K562 (cell line): ENCODE measurements around the gene TENM4.

ENCODE experiments used
- ARNT ChIP-seq, 2 experiments: fragments of 450-650 bp; IDR thresholded peaks; 2 replicates each; pipeline ENCODE4 v1.6.1; 2016; ENCODE audit warnings: mild to moderate bottlenecking in 1 of 2
- EP300 ChIP-seq: IDR thresholded peaks from 2 replicates; pipeline ENCODE4 v1.6.1; 2012; ENCODE audit warnings: low read length, improper control_type of control experiment
- HDAC2 ChIP-seq: fragments of 450-650 bp; IDR thresholded peaks from 2 replicates; pipeline ENCODE4 v1.6.1; 2016; ENCODE audit warnings: mild to moderate bottlenecking
- JUND ChIP-seq, 2 experiments: IDR thresholded peaks; 2 replicates in 1 of 2; 3 replicates in 1 of 2; pipeline ENCODE4 v1.6.1; 2011; ENCODE audit warnings: borderline replicate concordance in 2 of 2, low read depth in 2 of 2, low read length in 2 of 2, improper control_type of control experiment in 1 of 2, missing biosample characterization in 1 of 2, missing genetic modification characterization in 1 of 2, missing genetic modification reagents in 1 of 2
- NR2F6 ChIP-seq: fragments of 450-650 bp; formaldehyde crosslinking; IDR thresholded peaks from 2 replicates; pipeline ENCODE4 v1.4.0; 2020; ENCODE audit warnings: mild to moderate bottlenecking
- POLR2A ChIP-seq: fragments of 450-650 bp; conservative IDR thresholded peaks from 2 replicates; pipeline ENCODE4 v1.6.1; 2016
- TCF7 ChIP-seq: sonication (generic); IDR thresholded peaks from 2 replicates; pipeline ENCODE4 v1.6.1; 2016; ENCODE audit warnings: antibody characterized with exemption, borderline replicate concordance
- YY1 ChIP-seq, 3 experiments: IDR thresholded peaks; 2 replicates each; pipeline ENCODE4 v1.6.1; 2011; ENCODE audit warnings: low read length in 2 of 3, mild to moderate bottlenecking in 2 of 3, moderate library complexity in 2 of 3, borderline replicate concordance in 1 of 3, control low read depth in 1 of 3, low read depth in 1 of 3; ENCODE audit not compliant: insufficient read depth in 3 of 3, insufficient replicate concordance in 2 of 3, control insufficient read depth in 1 of 3, insufficient read length in 1 of 3; ENCODE audit errors: extremely low read depth in 1 of 3
- TF ChIP-seq, protein P1 (sequence below), 3 experiments: IDR thresholded peaks in 2 of 3; conservative IDR thresholded peaks in 1 of 3; 2 replicates each; pipeline ENCODE4 v1.5.1; 2011 to 2012; ENCODE audit warnings: low read length in 3 of 3, mild to moderate bottlenecking in 3 of 3, control low read depth in 2 of 3, improper control_type of control experiment in 1 of 3, inconsistent platforms in 1 of 3, low read depth in 1 of 3, mixed read lengths in 1 of 3, moderate library complexity in 1 of 3; ENCODE audit not compliant: insufficient read depth in 2 of 3
- TF ChIP-seq, protein P2 (sequence below): fragments of 150-350 bp; conservative IDR thresholded peaks from 2 replicates; pipeline ENCODE4 v1.6.1; 2014; ENCODE audit warnings: low read length
- TF ChIP-seq, protein P3 (sequence below): IDR thresholded peaks from 2 replicates; pipeline ENCODE4 v1.6.1; 2016; ENCODE audit warnings: missing genetic modification characterization, missing compliant biosample characterization
- TF ChIP-seq, protein P4 (sequence below): sonication (generic); formaldehyde crosslinking; IDR thresholded peaks from 2 replicates; pipeline ENCODE4 v1.9.0; 2022; ENCODE audit warnings: mild to moderate bottlenecking, missing genetic modification reagents

DNA sequence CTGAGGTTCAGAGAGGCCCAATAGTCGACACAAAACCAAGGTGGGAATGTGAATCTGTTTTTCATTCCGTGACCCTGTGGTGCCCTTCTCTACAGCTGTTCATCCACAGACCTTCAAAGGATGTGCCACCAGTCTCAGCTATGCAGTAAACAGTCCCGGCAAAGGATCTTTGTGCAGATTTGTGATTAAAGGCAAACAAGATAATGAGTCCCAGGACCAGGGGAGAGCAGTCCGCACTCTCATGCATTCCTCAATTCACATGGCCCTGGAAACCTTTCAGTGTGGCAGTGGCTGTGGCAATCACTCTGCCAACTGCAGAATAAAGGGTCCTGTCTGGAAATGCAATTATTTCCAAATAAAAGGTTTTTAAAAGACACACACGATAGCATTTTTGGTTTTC is 418.6 kb downstream of the TENM4 start:
- TF ChIP-seq, protein P1, sequence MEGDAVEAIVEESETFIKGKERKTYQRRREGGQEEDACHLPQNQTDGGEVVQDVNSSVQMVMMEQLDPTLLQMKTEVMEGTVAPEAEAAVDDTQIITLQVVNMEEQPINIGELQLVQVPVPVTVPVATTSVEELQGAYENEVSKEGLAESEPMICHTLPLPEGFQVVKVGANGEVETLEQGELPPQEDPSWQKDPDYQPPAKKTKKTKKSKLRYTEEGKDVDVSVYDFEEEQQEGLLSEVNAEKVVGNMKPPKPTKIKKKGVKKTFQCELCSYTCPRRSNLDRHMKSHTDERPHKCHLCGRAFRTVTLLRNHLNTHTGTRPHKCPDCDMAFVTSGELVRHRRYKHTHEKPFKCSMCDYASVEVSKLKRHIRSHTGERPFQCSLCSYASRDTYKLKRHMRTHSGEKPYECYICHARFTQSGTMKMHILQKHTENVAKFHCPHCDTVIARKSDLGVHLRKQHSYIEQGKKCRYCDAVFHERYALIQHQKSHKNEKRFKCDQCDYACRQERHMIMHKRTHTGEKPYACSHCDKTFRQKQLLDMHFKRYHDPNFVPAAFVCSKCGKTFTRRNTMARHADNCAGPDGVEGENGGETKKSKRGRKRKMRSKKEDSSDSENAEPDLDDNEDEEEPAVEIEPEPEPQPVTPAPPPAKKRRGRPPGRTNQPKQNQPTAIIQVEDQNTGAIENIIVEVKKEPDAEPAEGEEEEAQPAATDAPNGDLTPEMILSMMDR (IDR thresholded peaks at IDR 0.05 in 2 of 3, conservative IDR thresholded peaks at IDR 0.05 in 1 of 3; ENCODE audit: insufficient read depth in 2 of 3, low read depth in 1 of 3, low read length in 3 of 3) = no peak
- no peak for TF ChIP-seq HDAC2
- TF ChIP-seq YY1 (IDR thresholded peaks at IDR 0.05; ENCODE audit: borderline replicate concordance in 1 of 3, control insufficient read depth in 1 of 3, extremely low read depth in 1 of 3, insufficient read depth in 3 of 3, insufficient read length in 1 of 3, insufficient replicate concordance in 2 of 3, low read depth in 1 of 3, low read length in 2 of 3) = no peak
- TF ChIP-seq POLR2A = no peak
- TF ChIP-seq, protein P2, sequence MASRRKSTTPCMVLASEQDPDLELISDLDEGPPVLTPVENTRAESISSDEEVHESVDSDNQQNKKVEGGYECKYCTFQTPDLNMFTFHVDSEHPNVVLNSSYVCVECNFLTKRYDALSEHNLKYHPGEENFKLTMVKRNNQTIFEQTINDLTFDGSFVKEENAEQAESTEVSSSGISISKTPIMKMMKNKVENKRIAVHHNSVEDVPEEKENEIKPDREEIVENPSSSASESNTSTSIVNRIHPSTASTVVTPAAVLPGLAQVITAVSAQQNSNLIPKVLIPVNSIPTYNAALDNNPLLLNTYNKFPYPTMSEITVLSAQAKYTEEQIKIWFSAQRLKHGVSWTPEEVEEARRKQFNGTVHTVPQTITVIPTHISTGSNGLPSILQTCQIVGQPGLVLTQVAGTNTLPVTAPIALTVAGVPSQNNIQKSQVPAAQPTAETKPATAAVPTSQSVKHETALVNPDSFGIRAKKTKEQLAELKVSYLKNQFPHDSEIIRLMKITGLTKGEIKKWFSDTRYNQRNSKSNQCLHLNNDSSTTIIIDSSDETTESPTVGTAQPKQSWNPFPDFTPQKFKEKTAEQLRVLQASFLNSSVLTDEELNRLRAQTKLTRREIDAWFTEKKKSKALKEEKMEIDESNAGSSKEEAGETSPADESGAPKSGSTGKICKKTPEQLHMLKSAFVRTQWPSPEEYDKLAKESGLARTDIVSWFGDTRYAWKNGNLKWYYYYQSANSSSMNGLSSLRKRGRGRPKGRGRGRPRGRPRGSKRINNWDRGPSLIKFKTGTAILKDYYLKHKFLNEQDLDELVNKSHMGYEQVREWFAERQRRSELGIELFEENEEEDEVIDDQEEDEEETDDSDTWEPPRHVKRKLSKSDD = no peak
- TF ChIP-seq, protein P3, sequence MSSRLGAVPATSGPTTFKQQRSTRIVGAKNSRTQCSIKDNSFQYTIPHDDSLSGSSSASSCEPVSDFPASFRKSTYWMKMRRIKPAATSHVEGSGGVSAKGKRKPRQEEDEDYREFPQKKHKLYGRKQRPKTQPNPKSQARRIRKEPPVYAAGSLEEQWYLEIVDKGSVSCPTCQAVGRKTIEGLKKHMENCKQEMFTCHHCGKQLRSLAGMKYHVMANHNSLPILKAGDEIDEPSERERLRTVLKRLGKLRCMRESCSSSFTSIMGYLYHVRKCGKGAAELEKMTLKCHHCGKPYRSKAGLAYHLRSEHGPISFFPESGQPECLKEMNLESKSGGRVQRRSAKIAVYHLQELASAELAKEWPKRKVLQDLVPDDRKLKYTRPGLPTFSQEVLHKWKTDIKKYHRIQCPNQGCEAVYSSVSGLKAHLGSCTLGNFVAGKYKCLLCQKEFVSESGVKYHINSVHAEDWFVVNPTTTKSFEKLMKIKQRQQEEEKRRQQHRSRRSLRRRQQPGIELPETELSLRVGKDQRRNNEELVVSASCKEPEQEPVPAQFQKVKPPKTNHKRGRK (tag) = no peak
- no peak for TF ChIP-seq JUND (IDR thresholded peaks at IDR 0.05; ENCODE audit: borderline replicate concordance, low read depth, low read length)
- TF ChIP-seq JUND (tag; IDR thresholded peaks at IDR 0.05; ENCODE audit: borderline replicate concordance, low read depth, low read length) = no peak
- TF ChIP-seq TCF7 = no peak
- no peak for TF ChIP-seq NR2F6 (CRISPR knock-in tag)
- TF ChIP-seq ARNT (IDR thresholded peaks at IDR 0.05) = no peak
- TF ChIP-seq EP300 = no peak
- TF ChIP-seq, protein P4, sequence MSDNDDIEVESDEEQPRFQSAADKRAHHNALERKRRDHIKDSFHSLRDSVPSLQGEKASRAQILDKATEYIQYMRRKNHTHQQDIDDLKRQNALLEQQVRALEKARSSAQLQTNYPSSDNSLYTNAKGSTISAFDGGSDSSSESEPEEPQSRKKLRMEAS = no peak
